A549 (cell line): ENCODE results near the gene LMF2. TPM values are rescaled to one million over a fixed set of nuclear protein-coding genes. Genes with fewer than 3 reads are reported as not detected.

Experiments used
- ATAC-seq, 2 experiments: fragments of 200-7000 bp in 1 of 2; fragments of >200 bp in 1 of 2; cut with Nextera tagmentation in 1 of 2; cut with Tn5 transposase in 1 of 2; 3 replicates each; pipeline versions ENCODE4 v1.8.0 to v1.9.1; 2018 to 2020; ENCODE audit warnings: mild to moderate bottlenecking in 1 of 2, moderate library complexity in 1 of 2
- CTCF ChIA-PET: fragments of 300-600 bp; sonication (Branson Sonifier 250); formaldehyde crosslinking; extraction: SDS; loops from one replicate; lab custom pipeline; 2021; ENCODE audit warnings: antibody characterized with exemption, inconsistent platforms; lab: Yijun Ruan, JAX
- POLR2A ChIA-PET: fragments of 350-600 bp; formaldehyde crosslinking; extraction: SDS; loops from one replicate; lab custom pipeline; 2021; ENCODE audit warnings: antibody characterized with exemption, inconsistent platforms; lab: Yijun Ruan, JAX
- DNase-seq, 2 experiments: peaks; one replicate each; pipeline versions ENCODE4 v3.0.0 to v3.0.0-alpha.2; 2011 to 2016; ENCODE audit warnings: low read depth in 1 of 2, low spot score in 1 of 2
- FAIRE-seq: peaks from 2 replicates; lab custom pipeline; 2011; peaks lifted over from hg19 to GRCh38; lab: Jason Lieb, UNC
- H3K27ac ChIP-seq, 2 experiments: fragments of >200 bp; sonication (Bioruptor Twin); formaldehyde crosslinking; 3 replicates each; pipeline ENCODE4 v1.5.1; 2016 to 2017
- H3K4me1 ChIP-seq: fragments of >200 bp; sonication (Bioruptor Twin); formaldehyde crosslinking; 3 replicates; pipeline ENCODE4 v1.6.1; 2016
- H3K4me2 ChIP-seq: fragments of >200 bp; sonication (Bioruptor Twin); formaldehyde crosslinking; 3 replicates; pipeline ENCODE4 v1.6.1; 2016
- H3K4me3 ChIP-seq: fragments of >200 bp; sonication (Bioruptor Twin); formaldehyde crosslinking; 3 replicates; pipeline ENCODE4 v1.5.1; 2016
- H3K9me3 ChIP-seq: fragments of >200 bp; sonication (Bioruptor Twin); formaldehyde crosslinking; 3 replicates; pipeline ENCODE4 v1.6.1; 2016
- CEBPB ChIP-seq, 2 experiments: fragments of >200 bp in 1 of 2; sonication (Bioruptor Twin) in 1 of 2; formaldehyde crosslinking in 1 of 2; IDR thresholded peaks; 2 replicates each; pipeline ENCODE4 v1.6.1; 2012 to 2016
- CHD2 ChIP-seq: fragments of 150-350 bp; IDR thresholded peaks from 2 replicates; pipeline ENCODE4 v1.6.1; 2014; ENCODE audit warnings: low read length; ENCODE audit not compliant: partially characterized antibody
- EHF ChIP-seq: fragments of 250-450 bp; sonication (Bioruptor Pico); IDR thresholded peaks from 2 replicates; pipeline ENCODE4 v1.5.0; 2020; ENCODE audit warnings: mild to moderate bottlenecking
- EP300 ChIP-seq, 2 experiments: fragments of >200 bp; sonication (Bioruptor Twin); formaldehyde crosslinking; IDR thresholded peaks; 2 replicates in 1 of 2; 3 replicates in 1 of 2; pipeline ENCODE4 v1.6.1; 2016 to 2017
- ESRRA ChIP-seq: fragments of 150-350 bp; IDR thresholded peaks from 2 replicates; pipeline ENCODE4 v1.6.1; 2014; ENCODE audit warnings: mild to moderate bottlenecking, low read length, borderline replicate concordance
- FOXS1 ChIP-seq: fragments of 250-450 bp; sonication (Bioruptor Pico); IDR thresholded peaks from 2 replicates; pipeline ENCODE4 v1.5.0; 2020; ENCODE audit warnings: mild to moderate bottlenecking, moderate library complexity
- HES2 ChIP-seq: fragments of >200 bp; sonication (Bioruptor Twin); formaldehyde crosslinking; IDR thresholded peaks from 2 replicates; pipeline ENCODE4 v1.6.1; 2016
- HEYL ChIP-seq: fragments of 250-450 bp; sonication (Bioruptor Pico); IDR thresholded peaks from 2 replicates; pipeline ENCODE4 v1.8.0; 2021; ENCODE audit warnings: mild to moderate bottlenecking, moderate library complexity
- HOXB5 ChIP-seq: fragments of 250-450 bp; sonication (Bioruptor Pico); IDR thresholded peaks from 2 replicates; pipeline ENCODE4 v1.5.0; 2020; ENCODE audit warnings: mild to moderate bottlenecking, moderate library complexity
- JUN ChIP-seq, 2 experiments: fragments of >200 bp; sonication (Bioruptor Twin); formaldehyde crosslinking; IDR thresholded peaks; 2 replicates in 1 of 2; 3 replicates in 1 of 2; pipeline ENCODE4 v1.6.1; 2016 to 2017
- JUNB ChIP-seq: fragments of >200 bp; sonication (Bioruptor Twin); formaldehyde crosslinking; IDR thresholded peaks from 2 replicates; pipeline ENCODE4 v1.6.1; 2016
- MYC ChIP-seq: IDR thresholded peaks from 2 replicates; pipeline ENCODE4 v1.6.1; 2012; ENCODE audit warnings: mild to moderate bottlenecking, inconsistent platforms, low read length, improper control_type of control experiment, borderline replicate concordance
- NFE2L2 ChIP-seq: fragments of 150-350 bp; conservative IDR thresholded peaks from 2 replicates; pipeline ENCODE4 v1.6.1; 2014; ENCODE audit warnings: low read length
- NPAS2 ChIP-seq: fragments of 250-450 bp; sonication (Bioruptor Pico); IDR thresholded peaks from 2 replicates; pipeline ENCODE4 v1.8.0; 2022; ENCODE audit warnings: mild to moderate bottlenecking, moderate library complexity, borderline replicate concordance
- NR3C1 ChIP-seq: fragments of >200 bp; sonication (Bioruptor Twin); formaldehyde crosslinking; IDR thresholded peaks from 3 replicates; pipeline ENCODE4 v1.6.1; 2017
- POLR2A ChIP-seq: IDR thresholded peaks from 2 replicates; pipeline ENCODE4 v1.6.1; 2012; ENCODE audit warnings: mild to moderate bottlenecking, low read length
- RAD21 ChIP-seq, 2 experiments: fragments of >200 bp in 1 of 2; sonication (Bioruptor Twin) in 1 of 2; formaldehyde crosslinking in 1 of 2; IDR thresholded peaks in 1 of 2; conservative IDR thresholded peaks in 1 of 2; 2 replicates in 1 of 2; 3 replicates in 1 of 2; pipeline ENCODE4 v1.6.1; 2012 to 2018; ENCODE audit warnings: inconsistent platforms in 1 of 2
- RARB ChIP-seq: fragments of 250-450 bp; sonication (Bioruptor Pico); IDR thresholded peaks from 2 replicates; pipeline ENCODE4 v1.8.0; 2021; ENCODE audit warnings: mild to moderate bottlenecking, moderate library complexity
- REST ChIP-seq: fragments of 200-600 bp; sonication (generic); IDR thresholded peaks from 2 replicates; pipeline ENCODE4 v1.6.1; 2016; ENCODE audit warnings: antibody characterized with exemption, mild to moderate bottlenecking, moderate library complexity
- RFX5 ChIP-seq: fragments of 450-650 bp; IDR thresholded peaks from 2 replicates; pipeline ENCODE4 v1.7.1; 2014; ENCODE audit warnings: antibody characterized with exemption, mild to moderate bottlenecking, moderate library complexity
- RNF2 ChIP-seq: fragments of 200-600 bp; sonication (generic); IDR thresholded peaks from 2 replicates; pipeline ENCODE4 v1.6.1; 2016; ENCODE audit warnings: low read depth, mild to moderate bottlenecking, antibody characterized with exemption, moderate library complexity, borderline replicate concordance
- SREBF2 ChIP-seq: fragments of 450-650 bp; IDR thresholded peaks from 2 replicates; pipeline ENCODE4 v1.6.1; 2014; ENCODE audit warnings: mild to moderate bottlenecking, moderate library complexity
- TFCP2L1 ChIP-seq: fragments of 250-450 bp; sonication (Bioruptor Pico); IDR thresholded peaks from 2 replicates; pipeline ENCODE4 v1.5.0; 2021; ENCODE audit warnings: mild to moderate bottlenecking
- TP53 ChIP-seq: fragments of 250-450 bp; sonication (Bioruptor Pico); IDR thresholded peaks from 2 replicates; pipeline ENCODE4 v1.5.0; 2021; ENCODE audit warnings: mild to moderate bottlenecking, moderate library complexity
- ZC3H11A ChIP-seq: fragments of 450-650 bp; IDR thresholded peaks from 2 replicates; pipeline ENCODE4 v1.6.1; 2014; ENCODE audit warnings: antibody characterized with exemption, mild to moderate bottlenecking
- WGBS: methylation state at CpG from one replicate; pipeline ENCODE4 v1.1.6; 2017; ENCODE audit errors: missing lambda C conversion rate; 5-methylcytosine and 5-hydroxymethylcytosine counted together
- polyA plus RNA-seq, 4 experiments: library from polyadenylated mRNA; depleted of rRNA in 3 of 4; stranded (reverse); fragments of >200 nt; fragmentation: RNase III in 1 of 4; extraction: RNeasy Plus Mini Kit Qiagen cat#74134 plus additional on column Dnase treatment in 1 of 4; gene quantifications; 2 replicates in 3 of 4; 3 replicates in 1 of 4; pipeline ENCODE4 v1.2.3, GENCODE V29; 2011 to 2017

LMF2 gene
- polyA plus RNA-seq, 2 of the 4 experiments (the other 2 are of a cell fraction): 13.0 to 32.5 TPM

GRCh38 chr22:50481440-50482106 is 25.9 kb downstream of the LMF2 start, which contains the start of gene ADM2:
Gene ADM2, plus strand, starts transcription at chr22:50481543. Its CDS starts 305 bp downstream, at chr22:50481848.
- CTCF ChIA-PET: no interaction called here

GRCh38 chr22:50481045-50481439 is 26.5 kb downstream of the LMF2 start:
- ChIA-PET CTCF (no interaction called here), POLR2A (no interaction called here)
- 20% methylated on average over 11 of the region's 45 CpGs for WGBS
- peaks cover 14% of the 10 kb centered on the region; the same call in 2 of the 3 replicates for H3K4me1 ChIP-seq
- TF ChIP-seq TFCP2L1 (CRISPR knock-in tag) (no peak), RAD21 (conservative IDR thresholded peaks at IDR 0.05 in 1 of 2, IDR thresholded peaks at IDR 0.05 in 1 of 2) (no peak), JUNB (no peak), EP300 (IDR thresholded peaks at IDR 0.05) (no peak), ZC3H11A (no peak), TP53 (CRISPR knock-in tag) (no peak), HEYL (CRISPR knock-in tag) (no peak), CHD2 (no peak), RNF2 (no peak), NFE2L2 (no peak), REST (no peak), CEBPB (IDR thresholded peaks at IDR 0.05) (no peak), NR3C1 (no peak), RFX5 (no peak), SREBF2 (no peak), HES2 (no peak), POLR2A (no peak), FOXS1 (CRISPR knock-in tag) (no peak)
- peak overlapping the region; percentile 77 to 92 for H3K27ac ChIP-seq
- H3K4me3 ChIP-seq: peak overlapping the region; percentile 72
- FAIRE-seq (no peak), DNase-seq (no peak), ATAC-seq (no peak)
- H3K4me2 ChIP-seq: peak overlapping the region; percentile 66
- H3K9me3 ChIP-seq: no peaks in the 10 kb centered on the region

More at GRCh38 chr22:50481440-50482106, 25.9 kb downstream of the LMF2 start, which contains the start of gene ADM2:
- DNase-seq (peak in 1 of 2 experiments; percentile 47), ATAC-seq (peak; percentile 41 to 53; a peak in 3 of 6 replicates), FAIRE-seq (no peak)
- POLR2A ChIA-PET: no interaction called here
- 87% methylated on average over 3 of the region's 70 CpGs for WGBS
- Histone ChIP-seq H3K4me1 (peaks cover 19% of the 10 kb centered on the region; the same call in 2 of the 3 replicates), H3K27ac (peak within 1 kb of the TSS; percentile 77 to 92), H3K9me3 (no peaks in the 10 kb centered on the region), H3K4me3 (peak within 1 kb of the TSS; percentile 72), H3K4me2 (peak within 1 kb of the TSS; percentile 66)
- 0 out of 5 replicates have a peak, but pooled peaks of 1 of the 2 experiments have one; percentile 17 for TF ChIP-seq JUN (IDR thresholded peaks at IDR 0.05)
- TF ChIP-seq RARB (CRISPR knock-in tag): no peak

- ChIA-PET POLR2A (no interaction called here), CTCF (interaction anchor here (0.7 kb wide), 1 partner anchor 55 kb away, joined by 3 read pairs; no protein-coding TSS in a partner anchor)
- DNase-seq: no peak
- whole genome bisulfite sequencing: 68% methylated on average over 10 of the region's 11 CpGs
- no peak for TF ChIP-seq NPAS2 (CRISPR knock-in tag)
- TF ChIP-seq EHF (CRISPR knock-in tag): no peak
- TF ChIP-seq ESRRA: no peak
- no peak for TF ChIP-seq MYC
- no peak for TF ChIP-seq HOXB5
- no peak for TF ChIP-seq TFCP2L1 (CRISPR knock-in tag)
- Histone ChIP-seq H3K4me1 (peaks cover 12% of the 10 kb centered on the region; the same call in 2 of the 3 replicates), H3K4me3 (no peak overlapping the region), H3K4me2 (no peak overlapping the region), H3K27ac (no peak overlapping the region), H3K9me3 (no peaks in the 10 kb centered on the region)
- ATAC-seq: no peak
- no peak for FAIRE-seq
Measured at GRCh38 chr22:50479721-50480120, 27.8 kb downstream of the LMF2 start.
